ENCODE measurements around the gene ZRANB1.

ZRANB1 gene

GRCh38 chr10:125035136-125035535, 93.2 kb downstream of the ZRANB1 start:
- no peak for DNase-seq (ENCODE audit: low read depth, low spot score)

- DNase-seq (ENCODE audit: low read depth, low spot score): no peak
Observed at GRCh38 chr10:125035588-125036295, 93.8 kb downstream of the ZRANB1 start.

- DNase-seq (ENCODE audit: low read depth, low spot score): no peak
Observed at GRCh38 chr10:125037145-125037877, 95.4 kb downstream of the ZRANB1 start.
